Stimulated activated CD4-positive, alpha-beta T cell treated with anti-CD3 and anti-CD28 coated beads, TNF-alpha, amount 100 ng/mL, for 48 hours (primary cell): Measurements from ENCODE around the gene GNAL.
"Not testable (repeated sequence)": the region's sequence is repeated elsewhere in the genome, so short reads cannot be mapped to it uniquely, and the experiment has no call there.

Source experiments
- DNase-seq, 3 donors: peaks; one replicate each; pipeline ENCODE4 v3.0.0-alpha.2; 2020; ENCODE audit warnings: low read depth in 3 of 3

Gene GNAL

GRCh38 chr18:11688972-11689668 lies at the start of gene GNAL:
Gene GNAL, plus strand, starts transcription at chr18:11689264. Its CDS starts 300 bp downstream, at chr18:11689564.
- DNase-seq: peak; percentile 38 to 47 (median 44)

GRCh38 chr18:11647310-11647709 lies 41.8 kb upstream of the GNAL start:
- DNase-seq: not testable (repeated sequence)

GRCh38 chr18:11647804-11648203 lies 41.3 kb upstream of the GNAL start:
- DNase-seq: not testable (repeated sequence)

GRCh38 chr18:11649839-11650238 lies 39.2 kb upstream of the GNAL start:
- DNase-seq: no peak

GRCh38 chr18:11651899-11652298 lies 37.2 kb upstream of the GNAL start:
- DNase-seq: no peak

GRCh38 chr18:11653521-11653920 lies 35.5 kb upstream of the GNAL start:
- DNase-seq: no peak

GRCh38 chr18:11654736-11655605 lies 34.1 kb upstream of the GNAL start:
- peak; percentile 26 to 43 (median 30) for DNase-seq

- DNase-seq: no peak
Measured at GRCh38 chr18:11655606-11655932, 33.5 kb upstream of the GNAL start.

GRCh38 chr18:11657152-11657551 lies 31.9 kb upstream of the GNAL start:
- no peak for DNase-seq

- DNase-seq: no peak
Measured at GRCh38 chr18:11657554-11657953, 31.5 kb upstream of the GNAL start.

GRCh38 chr18:11658019-11658418 lies 31.0 kb upstream of the GNAL start:
- DNase-seq: no peak

- no peak for DNase-seq
Measured at GRCh38 chr18:11658989-11659388, 30.1 kb upstream of the GNAL start.

- no peak for DNase-seq
Measured at GRCh38 chr18:11660691-11661090, 28.4 kb upstream of the GNAL start.

- no peak for DNase-seq
Measured at GRCh38 chr18:11661430-11661829, 27.6 kb upstream of the GNAL start.

GRCh38 chr18:11663439-11664029 lies 25.5 kb upstream of the GNAL start:
- DNase-seq: no peak

- DNase-seq: no peak
Measured at GRCh38 chr18:11664286-11664685, 24.8 kb upstream of the GNAL start.

- no peak for DNase-seq
Measured at GRCh38 chr18:11665146-11665545, 23.9 kb upstream of the GNAL start.

GRCh38 chr18:11665587-11665986 lies 23.5 kb upstream of the GNAL start:
- no peak for DNase-seq

- no peak for DNase-seq
Measured at GRCh38 chr18:11666176-11666575, 22.9 kb upstream of the GNAL start.

GRCh38 chr18:11666831-11667230 lies 22.2 kb upstream of the GNAL start:
- DNase-seq: no peak

- DNase-seq: no peak
Measured at GRCh38 chr18:11667578-11667977, 21.5 kb upstream of the GNAL start.

GRCh38 chr18:11668441-11669169 lies 20.5 kb upstream of the GNAL start:
- DNase-seq: no peak
